ENCODE measurements around the gene ASS1. TPM values are rescaled to one million over a fixed set of nuclear protein-coding genes. Genes with fewer than 3 reads are reported as not detected.

ASS1 gene
- total and polyA plus RNA-seq, 5 donors from 2014 or later, result not detected

DNA sequence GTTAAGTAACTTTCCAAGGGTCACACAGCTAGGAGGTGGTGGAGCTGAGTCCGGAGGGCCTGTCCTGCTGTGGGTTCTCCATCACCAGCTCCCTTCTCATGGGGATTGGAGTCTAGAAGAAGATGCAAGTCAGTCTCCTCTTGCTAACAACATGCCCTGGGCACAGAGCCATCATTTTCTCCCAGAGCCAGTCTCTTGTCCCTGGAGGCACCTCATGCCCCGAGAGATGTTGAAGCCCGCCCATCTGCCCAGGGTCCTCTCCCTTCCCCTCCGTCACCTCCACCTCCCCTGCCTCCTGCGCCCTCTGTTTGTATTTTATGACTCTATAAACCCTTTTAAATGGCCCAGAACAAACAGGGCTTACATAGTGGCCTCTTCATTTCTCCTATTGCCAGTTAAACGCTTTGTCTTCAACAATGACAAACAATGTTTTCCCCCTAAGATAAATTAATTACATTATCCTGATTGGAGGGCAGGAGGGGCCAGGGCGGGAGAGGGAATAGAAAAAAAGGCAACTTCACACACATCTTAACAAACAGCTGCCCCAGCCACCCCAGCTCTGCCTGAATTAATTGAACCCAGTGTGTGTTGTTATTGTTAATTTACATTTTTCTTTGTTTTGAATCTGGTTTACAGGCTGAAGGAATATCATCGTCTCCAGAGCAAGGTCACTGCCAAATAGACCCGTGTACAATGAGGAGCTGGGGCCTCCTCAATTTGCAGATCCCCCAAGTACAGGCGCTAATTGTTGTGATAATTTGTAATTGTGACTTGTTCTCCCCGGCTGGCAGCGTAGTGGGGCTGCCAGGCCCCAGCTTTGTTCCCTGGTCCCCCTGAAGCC, 55.8 kb downstream of the ASS1 start:
- H3K27me3 ChIP-seq (ENCODE audit: control insufficient read depth, insufficient read depth, low read length), result no peaks in the 10 kb centered on the region
- H3K4me3 ChIP-seq (ENCODE audit: low read depth, low read length), result no peak overlapping the region
- H3K4me3 Mint-ChIP-seq, result no peak overlapping the region
- no peak overlapping the region for H3K27ac ChIP-seq (ENCODE audit: insufficient read depth, low read length, poor library complexity, severe bottlenecking)
- H3K27ac Mint-ChIP-seq, result peak overlapping the region in 1 of 3 donors; percentile 18
- DNase-seq, result no peak
- no peaks in the 10 kb centered on the region for H3K4me1 Mint-ChIP-seq
- H3K36me3 Mint-ChIP-seq, result no peaks in the 10 kb centered on the region
- H3K9me3 ChIP-seq (ENCODE audit: control insufficient read depth in 2 of 2, low read length in 2 of 2), result no peaks in the 10 kb centered on the region
- H3K9me3 Mint-ChIP-seq, result peaks cover 0 to 7% (median 0%) of the 10 kb centered on the region in 7 donors
- H3K36me3 ChIP-seq (ENCODE audit: control insufficient read depth, insufficient read depth, low read length), result no peaks in the 10 kb centered on the region
- H3K27me3 Mint-ChIP-seq, result peaks cover 5% of the 10 kb centered on the region
- no peaks in the 10 kb centered on the region for H3K4me1 ChIP-seq (ENCODE audit: control insufficient read depth, insufficient read depth, low read length, poor library complexity, severe bottlenecking)
- ATAC-seq (ENCODE audit: low read depth in 2 of 2), result no peak

GRCh38 chr9:130501639-130502038, 56.9 kb downstream of the ASS1 start:
- Mint-ChIP-seq H3K4me3 (no peak overlapping the region), H3K9me3 (peaks cover 0 to 2% (median 0%) of the 10 kb centered on the region in 7 donors), H3K27me3 (peaks cover 5% of the 10 kb centered on the region), H3K36me3 (no peaks in the 10 kb centered on the region), H3K27ac (no peak overlapping the region), H3K4me1 (no peaks in the 10 kb centered on the region)
- Histone ChIP-seq H3K36me3 (ENCODE audit: control insufficient read depth, insufficient read depth, low read length) (no peaks in the 10 kb centered on the region), H3K4me1 (ENCODE audit: control insufficient read depth, insufficient read depth, low read length, poor library complexity, severe bottlenecking) (no peaks in the 10 kb centered on the region), H3K4me3 (ENCODE audit: low read depth, low read length) (no peak overlapping the region), H3K9me3 (ENCODE audit: control insufficient read depth in 2 of 2, low read length in 2 of 2) (no peaks in the 10 kb centered on the region), H3K27ac (ENCODE audit: insufficient read depth, low read length, poor library complexity, severe bottlenecking) (no peak overlapping the region), H3K27me3 (ENCODE audit: control insufficient read depth, insufficient read depth, low read length) (no peaks in the 10 kb centered on the region)
- ATAC-seq (ENCODE audit: low read depth in 2 of 2) (no peak), DNase-seq (no peak)

- Mint-ChIP-seq H3K27ac (no peak overlapping the region), H3K36me3 (no peaks in the 10 kb centered on the region), H3K27me3 (peaks cover 5% of the 10 kb centered on the region), H3K4me3 (peak overlapping the region in 1 of 4 donors; percentile 54), H3K4me1 (no peaks in the 10 kb centered on the region), H3K9me3 (peaks cover 0 to 11% (median 5%) of the 10 kb centered on the region in 7 donors)
- Histone ChIP-seq H3K27ac (ENCODE audit: insufficient read depth, low read length, poor library complexity, severe bottlenecking) (no peak overlapping the region), H3K9me3 (ENCODE audit: control insufficient read depth in 2 of 2, low read length in 2 of 2) (peaks cover 2 to 8% of the 10 kb centered on the region in 2 experiments), H3K36me3 (ENCODE audit: control insufficient read depth, insufficient read depth, low read length) (no peaks in the 10 kb centered on the region), H3K27me3 (ENCODE audit: control insufficient read depth, insufficient read depth, low read length) (no peaks in the 10 kb centered on the region), H3K4me1 (ENCODE audit: control insufficient read depth, insufficient read depth, low read length, poor library complexity, severe bottlenecking) (no peaks in the 10 kb centered on the region), H3K4me3 (ENCODE audit: low read depth, low read length) (no peak overlapping the region)
- ATAC-seq (ENCODE audit: low read depth in 2 of 2) (no peak), DNase-seq (no peak)
Measured at GRCh38 chr9:130508218-130508617, 63.5 kb downstream of the ASS1 start.

DNA sequence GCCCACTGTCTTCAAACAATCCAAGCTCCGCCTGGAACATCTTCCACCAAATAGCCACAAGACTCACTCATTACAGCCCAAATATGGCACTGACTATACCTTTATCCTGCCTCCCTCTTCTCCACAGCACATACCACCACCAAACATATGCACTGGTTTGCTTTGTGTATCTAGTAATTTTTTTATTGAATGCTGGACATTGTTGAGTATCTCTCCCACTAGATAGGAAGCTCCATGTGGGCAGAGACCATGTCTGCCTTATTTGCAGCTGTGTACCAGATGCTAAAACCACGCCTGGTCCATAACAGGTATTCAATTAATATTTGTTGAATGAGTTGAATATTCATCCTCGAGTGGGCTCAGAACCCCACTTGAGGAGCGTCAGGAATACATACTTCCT, 67.4 kb downstream of the ASS1 start:
- H3K4me1 ChIP-seq (ENCODE audit: control insufficient read depth, insufficient read depth, low read length, poor library complexity, severe bottlenecking), result no peaks in the 10 kb centered on the region
- no peaks in the 10 kb centered on the region for H3K27me3 ChIP-seq (ENCODE audit: control insufficient read depth, insufficient read depth, low read length)
- H3K9me3 ChIP-seq (ENCODE audit: control insufficient read depth in 2 of 2, low read length in 2 of 2), result peaks cover 2 to 8% of the 10 kb centered on the region in 2 experiments
- H3K27ac ChIP-seq (ENCODE audit: insufficient read depth, low read length, poor library complexity, severe bottlenecking), result no peak overlapping the region
- peaks cover 0 to 11% (median 5%) of the 10 kb centered on the region in 7 donors for H3K9me3 Mint-ChIP-seq
- no peak overlapping the region for H3K4me3 Mint-ChIP-seq
- no peaks in the 10 kb centered on the region for H3K4me1 Mint-ChIP-seq
- peak overlapping the region in 1 of 3 donors; percentile 7 for H3K27ac Mint-ChIP-seq
- H3K4me3 ChIP-seq (ENCODE audit: low read depth, low read length), result no peak overlapping the region
- no peaks in the 10 kb centered on the region for H3K36me3 ChIP-seq (ENCODE audit: control insufficient read depth, insufficient read depth, low read length)
- no peak for DNase-seq
- peaks cover 16% of the 10 kb centered on the region for H3K27me3 Mint-ChIP-seq
- H3K36me3 Mint-ChIP-seq, result no peaks in the 10 kb centered on the region
- no peak for ATAC-seq (ENCODE audit: low read depth in 2 of 2)

DNA sequence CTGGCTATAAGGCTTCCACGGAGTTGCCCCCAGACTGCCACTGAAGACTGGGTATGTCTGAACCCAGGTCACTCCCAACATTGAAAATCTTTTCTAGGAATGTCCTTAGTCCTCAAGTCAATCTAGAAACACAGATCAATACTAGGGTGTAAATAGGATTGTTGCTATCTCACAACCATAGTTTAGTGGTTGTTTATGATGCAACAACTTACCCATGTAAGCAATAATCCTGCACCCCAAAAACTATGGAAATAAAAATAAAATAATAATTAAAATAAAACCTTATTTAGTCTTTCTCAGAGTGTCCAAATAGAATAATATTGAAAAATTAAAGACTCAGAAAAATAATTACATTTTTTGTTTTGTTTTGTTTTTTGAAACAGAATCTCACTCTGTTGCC, 68.3 kb downstream of the ASS1 start:
- Histone ChIP-seq H3K9me3 (ENCODE audit: control insufficient read depth in 2 of 2, low read length in 2 of 2) (peaks cover 2 to 8% of the 10 kb centered on the region in 2 experiments), H3K27ac (ENCODE audit: insufficient read depth, low read length, poor library complexity, severe bottlenecking) (no peak overlapping the region), H3K4me1 (ENCODE audit: control insufficient read depth, insufficient read depth, low read length, poor library complexity, severe bottlenecking) (no peaks in the 10 kb centered on the region), H3K4me3 (ENCODE audit: low read depth, low read length) (no peak overlapping the region), H3K36me3 (ENCODE audit: control insufficient read depth, insufficient read depth, low read length) (no peaks in the 10 kb centered on the region), H3K27me3 (ENCODE audit: control insufficient read depth, insufficient read depth, low read length) (no peaks in the 10 kb centered on the region)
- DNase-seq (no peak), ATAC-seq (ENCODE audit: low read depth in 2 of 2) (no peak)
- H3K27ac Mint-ChIP-seq, result no peak overlapping the region
- peaks cover 19% of the 10 kb centered on the region for H3K27me3 Mint-ChIP-seq
- no peak overlapping the region for H3K4me3 Mint-ChIP-seq
- no peaks in the 10 kb centered on the region for H3K36me3 Mint-ChIP-seq
- no peaks in the 10 kb centered on the region for H3K4me1 Mint-ChIP-seq
- peaks cover 0 to 11% (median 5%) of the 10 kb centered on the region in 7 donors for H3K9me3 Mint-ChIP-seq

GRCh38 chr9:130518233-130518632, 73.5 kb downstream of the ASS1 start:
- Histone ChIP-seq H3K4me1 (ENCODE audit: control insufficient read depth, insufficient read depth, low read length, poor library complexity, severe bottlenecking) (no peaks in the 10 kb centered on the region), H3K4me3 (ENCODE audit: low read depth, low read length) (no peak overlapping the region), H3K27me3 (ENCODE audit: control insufficient read depth, insufficient read depth, low read length) (no peaks in the 10 kb centered on the region), H3K9me3 (ENCODE audit: control insufficient read depth in 2 of 2, low read length in 2 of 2) (no peaks in the 10 kb centered on the region), H3K36me3 (ENCODE audit: control insufficient read depth, insufficient read depth, low read length) (no peaks in the 10 kb centered on the region), H3K27ac (ENCODE audit: insufficient read depth, low read length, poor library complexity, severe bottlenecking) (no peak overlapping the region)
- no peak overlapping the region for H3K27ac Mint-ChIP-seq
- peaks cover 14% of the 10 kb centered on the region for H3K27me3 Mint-ChIP-seq
- DNase-seq, result no peak
- ATAC-seq (ENCODE audit: low read depth in 2 of 2), result no peak
- no peak overlapping the region for H3K4me3 Mint-ChIP-seq
- H3K36me3 Mint-ChIP-seq, result no peaks in the 10 kb centered on the region
- no peaks in the 10 kb centered on the region for H3K4me1 Mint-ChIP-seq
- H3K9me3 Mint-ChIP-seq, result peaks cover 0 to 1% (median 0%) of the 10 kb centered on the region in 7 donors

DNA sequence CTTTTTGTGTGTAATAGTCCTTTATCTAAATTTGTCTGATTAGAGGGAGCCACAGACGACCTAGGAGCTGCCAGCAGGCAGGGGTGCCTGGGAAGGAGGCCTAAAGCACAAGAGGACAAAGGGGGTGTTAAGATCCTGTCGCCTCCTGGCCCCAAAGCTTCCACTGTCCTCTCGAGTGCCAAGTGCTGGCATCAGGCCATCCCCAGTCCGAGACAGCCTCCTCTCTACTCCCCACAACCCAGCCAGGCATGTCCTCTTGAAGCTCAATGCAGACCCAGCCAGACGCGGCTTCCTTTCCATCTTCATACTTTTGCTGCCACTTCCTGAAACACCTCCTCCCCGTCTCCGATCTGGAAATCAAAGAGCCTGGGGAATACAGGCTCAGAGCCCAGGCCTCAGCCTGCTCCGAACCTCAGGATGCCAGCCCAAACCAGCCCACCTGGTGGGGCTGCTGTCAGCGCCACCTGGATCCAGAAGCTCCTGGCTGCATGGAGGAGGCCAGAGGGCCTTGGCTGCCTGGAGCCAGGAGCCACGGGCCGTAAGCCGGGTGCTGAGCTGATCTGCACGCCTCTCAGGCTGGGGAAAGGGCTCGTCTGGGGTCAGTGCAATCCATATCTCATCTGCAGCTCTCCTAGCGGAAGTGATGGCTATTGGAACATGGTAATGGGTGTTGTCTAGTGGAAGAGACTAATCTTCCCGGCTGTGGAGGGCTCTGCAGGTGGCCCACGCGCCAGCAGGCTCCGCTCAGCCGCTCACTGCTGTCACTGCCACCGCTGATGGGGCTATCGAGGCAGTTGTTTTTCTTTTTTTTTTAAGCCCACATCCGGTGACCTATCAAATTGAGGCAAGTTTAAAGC, 74.4 kb downstream of the ASS1 start:
- Histone ChIP-seq H3K27me3 (ENCODE audit: control insufficient read depth, insufficient read depth, low read length) (no peaks in the 10 kb centered on the region), H3K36me3 (ENCODE audit: control insufficient read depth, insufficient read depth, low read length) (no peaks in the 10 kb centered on the region), H3K4me3 (ENCODE audit: low read depth, low read length) (no peak overlapping the region), H3K4me1 (ENCODE audit: control insufficient read depth, insufficient read depth, low read length, poor library complexity, severe bottlenecking) (no peaks in the 10 kb centered on the region), H3K9me3 (ENCODE audit: control insufficient read depth in 2 of 2, low read length in 2 of 2) (no peaks in the 10 kb centered on the region), H3K27ac (ENCODE audit: insufficient read depth, low read length, poor library complexity, severe bottlenecking) (no peak overlapping the region)
- Mint-ChIP-seq H3K27ac (no peak overlapping the region), H3K27me3 (peaks cover 14% of the 10 kb centered on the region), H3K9me3 (peaks cover 0 to 1% (median 0%) of the 10 kb centered on the region in 7 donors), H3K4me3 (no peak overlapping the region), H3K4me1 (no peaks in the 10 kb centered on the region), H3K36me3 (no peaks in the 10 kb centered on the region)
- ATAC-seq (ENCODE audit: low read depth in 2 of 2), result no peak
- DNase-seq, result no peak
